Cardiac septum (tissue), 1 donor: ENCODE data around the gene NRIP1. TPM values are rescaled to one million over a fixed set of nuclear protein-coding genes. Genes with fewer than 3 reads are reported as not detected.
"Not testable (repeated sequence)": the region's sequence is repeated elsewhere in the genome, so short reads cannot be mapped to it uniquely, and the experiment has no call there.

Experiments used
- DNase-seq: peaks from one replicate; pipeline ENCODE4 v3.0.0-alpha.2; 2020; ENCODE audit warnings: low spot score
- intact Hi-C: fragments of 100-400 bp; cut with DNase I; formaldehyde crosslinking; loops from one replicate; pipeline ENCODE4 v1.14.0; 2022
- total RNA-seq: library from RNA; stranded (reverse); fragmentation: NEBNext Ultra II Directional; extraction: Animal tissue kit (Norgen Biotek cat#: 25700); gene quantifications from one replicate; pipeline ENCODE4 v1.2.1, GENCODE V29; 2021
- donor health status: DM: no; HTN: no; CAD: no.

Gene NRIP1
- total RNA-seq, 1 donor from 2014 or later = 16.7 TPM

DNA sequence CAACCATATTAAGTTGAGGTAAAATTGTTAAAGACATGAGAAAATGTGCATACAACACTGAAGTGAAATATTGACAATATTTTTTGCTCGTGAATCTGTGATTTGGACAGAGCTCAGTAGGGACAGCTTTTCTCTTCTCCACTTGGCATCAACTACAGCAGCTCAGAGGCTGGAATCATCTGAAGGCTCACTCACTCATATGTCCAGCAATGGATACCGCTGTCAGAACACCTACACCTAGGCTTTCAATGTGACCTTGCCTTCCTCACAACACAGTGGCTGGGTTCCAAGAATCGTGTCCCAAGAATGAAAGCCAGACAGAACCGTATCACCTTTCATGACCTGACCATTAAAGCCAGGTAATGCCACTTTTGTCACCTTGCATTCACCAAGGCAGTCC is 115.2 kb downstream of the NRIP1 start:
- intact Hi-C loops = no loop called here
- DNase-seq = no peak

DNA sequence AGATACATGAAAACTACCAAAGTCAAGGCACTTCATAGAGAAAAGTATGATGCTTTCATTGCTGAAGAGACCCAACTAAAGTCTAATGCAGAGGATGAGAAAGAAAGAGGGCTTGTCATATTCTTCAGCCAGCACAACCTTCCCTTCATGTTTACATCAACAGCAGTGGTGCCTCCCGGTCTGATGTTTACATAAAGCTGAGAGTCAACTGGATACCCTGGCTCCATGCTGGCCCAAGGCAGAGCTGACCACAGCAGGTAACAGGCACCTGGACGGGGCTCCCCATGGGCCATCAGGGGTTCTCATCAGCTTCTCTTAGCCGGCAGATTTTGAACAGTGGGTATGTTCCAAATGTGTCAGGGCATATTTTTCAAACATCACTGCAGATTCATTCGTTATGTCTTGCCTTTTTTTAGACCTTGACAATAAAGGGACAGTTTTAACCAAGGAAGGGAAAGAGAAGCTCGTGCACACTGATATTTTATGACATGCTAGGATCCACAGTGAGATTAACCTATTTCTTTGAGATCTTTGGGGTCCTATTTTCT is 117.1 kb downstream of the NRIP1 start:
- no peak for DNase-seq

GRCh38 chr21:14945176-14945575 is 119.6 kb downstream of the NRIP1 start:
- intact Hi-C loops = no loop called here
- no peak for DNase-seq

More for the DNA sequence above, 117.1 kb downstream of the NRIP1 start:
- intact Hi-C loops = no loop called here

- no peak for DNase-seq
- intact Hi-C loops = no loop called here
Observed at GRCh38 chr21:14943616-14944015, 121.2 kb downstream of the NRIP1 start.

DNA sequence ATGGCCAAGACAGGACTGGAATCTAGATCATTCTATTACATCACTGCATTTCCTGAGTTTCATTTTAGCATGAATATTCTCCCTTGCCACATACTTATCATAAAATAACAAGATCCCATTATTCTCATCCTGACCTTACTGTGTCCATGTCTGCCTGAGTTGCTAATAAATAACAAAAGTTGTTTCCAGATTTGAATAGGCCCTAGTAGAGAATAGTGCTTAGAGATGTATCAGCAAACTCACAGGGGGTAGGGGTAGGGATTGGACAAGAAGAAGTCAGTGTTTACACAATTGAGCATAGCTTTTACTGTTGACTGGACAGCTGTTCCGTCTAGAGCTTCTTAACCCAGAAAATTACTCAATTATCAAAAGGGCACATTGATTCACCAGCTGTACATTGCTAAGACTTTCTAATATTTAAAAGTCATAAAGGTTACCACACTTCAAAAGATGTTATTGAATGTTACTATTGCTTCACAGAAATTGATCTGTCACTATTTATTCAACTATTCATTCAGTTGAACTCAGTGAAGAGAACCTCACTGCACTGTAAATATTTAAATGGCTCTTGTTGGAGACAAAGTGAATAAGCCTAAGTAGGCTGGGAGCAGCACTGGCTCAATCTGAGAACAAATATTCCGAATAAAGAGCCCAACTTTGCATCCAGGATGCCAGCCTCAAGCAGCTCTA is 121.9 kb downstream of the NRIP1 start:
- intact Hi-C loops = no loop called here
- no peak for DNase-seq

- not testable (repeated sequence) for DNase-seq
Observed at GRCh38 chr21:14927324-14927723, 137.5 kb downstream of the NRIP1 start.

DNA sequence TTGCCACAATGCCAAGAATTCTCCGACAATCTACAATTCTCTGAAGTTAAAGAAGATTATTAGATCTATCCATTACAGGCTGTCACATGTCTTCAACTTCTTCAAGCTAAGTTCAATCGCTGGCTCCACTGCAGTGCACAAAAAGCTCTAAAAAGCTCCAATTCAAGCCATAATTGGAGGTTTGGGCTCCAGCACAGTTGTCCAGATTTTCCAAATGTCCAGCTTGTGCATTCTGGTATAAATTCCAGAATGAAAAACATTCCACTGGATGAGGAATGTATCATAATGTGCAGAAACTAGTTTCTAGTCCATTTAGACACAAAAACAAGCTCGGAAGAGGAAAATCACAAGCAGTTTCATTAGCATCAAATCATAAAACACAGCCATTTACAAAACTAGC is 138.6 kb downstream of the NRIP1 start:
- intact Hi-C loops = no loop called here
- no peak for DNase-seq

More at GRCh38 chr21:14927324-14927723, 137.5 kb downstream of the NRIP1 start:
- intact Hi-C loops = not testable (repeated sequence)

DNA sequence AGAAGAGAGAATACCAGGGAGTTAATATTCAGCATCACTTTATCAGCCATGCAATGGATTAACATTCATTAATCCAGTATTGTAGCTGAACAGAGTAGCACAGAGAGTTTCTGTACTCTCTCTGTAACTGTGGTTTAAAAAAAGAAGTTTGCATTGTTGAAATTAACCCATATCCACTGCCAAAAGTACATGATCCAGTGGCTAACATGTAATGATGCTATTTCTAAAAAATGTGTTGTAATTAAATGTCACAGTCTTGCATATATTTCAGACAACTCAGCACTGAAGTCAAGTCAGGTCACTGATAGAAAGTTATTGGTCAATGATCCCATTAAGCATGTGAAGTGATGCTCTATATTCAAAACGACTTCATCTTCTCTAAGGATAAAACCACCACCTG is 141.3 kb downstream of the NRIP1 start:
- intact Hi-C loops = no loop called here
- no peak for DNase-seq

DNA sequence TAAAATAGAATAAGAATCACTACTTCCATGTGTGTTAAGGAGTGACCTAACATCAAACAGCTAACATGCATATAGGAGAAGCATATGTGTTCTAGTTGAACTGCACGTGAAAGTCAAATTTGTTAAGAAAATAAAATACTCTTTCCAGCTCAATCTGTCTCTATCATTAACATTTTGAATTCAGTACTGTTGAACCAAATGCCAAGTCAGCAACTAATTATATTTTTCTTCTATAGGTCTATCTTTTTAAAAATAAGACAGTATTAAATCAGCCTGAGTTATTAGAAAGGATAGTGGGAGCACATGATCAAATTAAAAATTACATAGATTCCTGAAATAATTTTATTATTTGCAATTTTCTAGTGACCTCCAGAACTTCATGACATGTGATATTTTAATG is 141.8 kb downstream of the NRIP1 start:
- no peak for DNase-seq
- intact Hi-C loops = no loop called here

DNA sequence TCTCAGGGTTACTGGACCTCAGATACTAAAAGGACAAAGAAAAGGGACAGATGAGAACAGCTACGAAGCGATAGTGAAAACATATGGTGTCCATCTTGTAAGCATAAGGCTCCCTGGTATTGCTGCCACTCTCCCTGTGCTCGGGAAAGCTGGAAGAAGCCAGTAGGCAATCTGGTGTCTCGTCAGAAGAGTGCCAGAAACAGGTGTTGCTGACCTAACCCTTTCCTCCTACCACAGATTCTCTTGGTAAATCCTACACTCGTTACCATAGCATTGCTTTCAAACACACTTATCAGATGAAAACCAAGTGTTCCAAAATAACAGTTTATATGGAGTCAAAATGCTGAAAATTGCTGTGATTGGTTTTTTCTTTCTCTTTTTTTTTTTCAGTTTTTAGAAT is 146.3 kb downstream of the NRIP1 start:
- no peak for DNase-seq
- intact Hi-C loops = no loop called here

GRCh38 chr21:14917762-14918161 is 147.0 kb downstream of the NRIP1 start:
- no peak for DNase-seq

GRCh38 chr21:14916676-14917141 is 148.1 kb downstream of the NRIP1 start:
- intact Hi-C loops = no loop called here
- DNase-seq = no peak

More at GRCh38 chr21:14917762-14918161, 147.0 kb downstream of the NRIP1 start:
- intact Hi-C loops = no loop called here

GRCh38 chr21:14913638-14914037 is 151.2 kb downstream of the NRIP1 start:
- intact Hi-C loops = no loop called here
- no peak for DNase-seq

GRCh38 chr21:14911351-14911750 is 153.4 kb downstream of the NRIP1 start:
- intact Hi-C loops = no loop called here

More at GRCh38 chr21:14911351-14911750, 153.4 kb downstream of the NRIP1 start:
- no peak for DNase-seq
